Measurements from ENCODE around the gene TAS1R1.

DNA sequence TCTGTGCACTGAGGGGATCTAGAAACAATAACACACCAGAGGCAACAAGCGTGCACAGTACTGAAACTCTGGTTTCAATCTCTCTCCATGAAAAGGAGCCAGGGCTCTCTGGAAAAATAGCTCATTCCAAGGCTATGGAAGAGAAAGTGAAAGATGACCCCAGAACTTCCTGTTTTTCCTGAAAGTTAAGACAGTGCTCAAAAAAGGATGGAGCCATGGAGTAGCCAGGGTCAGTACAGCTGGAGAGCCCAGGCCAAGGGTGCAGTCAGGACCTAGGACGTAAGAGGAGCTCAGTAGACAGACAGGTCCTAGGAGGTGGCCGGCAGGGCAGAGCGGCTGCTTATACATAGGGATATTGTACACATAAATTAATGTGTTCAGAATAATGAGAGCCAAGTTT lies 19.9 kb upstream of the TAS1R1 start:
- no peak for TF ChIP-seq POLR2A (IDR thresholded peaks at IDR 0.05)
- TF ChIP-seq, protein P1, sequence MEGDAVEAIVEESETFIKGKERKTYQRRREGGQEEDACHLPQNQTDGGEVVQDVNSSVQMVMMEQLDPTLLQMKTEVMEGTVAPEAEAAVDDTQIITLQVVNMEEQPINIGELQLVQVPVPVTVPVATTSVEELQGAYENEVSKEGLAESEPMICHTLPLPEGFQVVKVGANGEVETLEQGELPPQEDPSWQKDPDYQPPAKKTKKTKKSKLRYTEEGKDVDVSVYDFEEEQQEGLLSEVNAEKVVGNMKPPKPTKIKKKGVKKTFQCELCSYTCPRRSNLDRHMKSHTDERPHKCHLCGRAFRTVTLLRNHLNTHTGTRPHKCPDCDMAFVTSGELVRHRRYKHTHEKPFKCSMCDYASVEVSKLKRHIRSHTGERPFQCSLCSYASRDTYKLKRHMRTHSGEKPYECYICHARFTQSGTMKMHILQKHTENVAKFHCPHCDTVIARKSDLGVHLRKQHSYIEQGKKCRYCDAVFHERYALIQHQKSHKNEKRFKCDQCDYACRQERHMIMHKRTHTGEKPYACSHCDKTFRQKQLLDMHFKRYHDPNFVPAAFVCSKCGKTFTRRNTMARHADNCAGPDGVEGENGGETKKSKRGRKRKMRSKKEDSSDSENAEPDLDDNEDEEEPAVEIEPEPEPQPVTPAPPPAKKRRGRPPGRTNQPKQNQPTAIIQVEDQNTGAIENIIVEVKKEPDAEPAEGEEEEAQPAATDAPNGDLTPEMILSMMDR (IDR thresholded peaks at IDR 0.05): no peak

Data from heart left ventricle (tissue), 13 donors.